Cardiac fibroblast (primary cell): ENCODE results near the gene HIBCH.
"Not testable (repeated sequence)": the region's sequence is repeated elsewhere in the genome, so short reads cannot be mapped to it uniquely, and the experiment has no call there.

Experiments
- DNase-seq, 2 donors: peaks; one replicate each; pipeline versions ENCODE4 v3.0.0 to v3.0.0-alpha.2; 2010; ENCODE audit warnings: low read depth in 2 of 2
- H3K4me3 ChIP-seq, 2 donors: replicated peaks in 1 of 2; 1 replicate in 1 of 2; 2 replicates in 1 of 2; pipeline ENCODE4 v1.5.1; 2011; ENCODE audit warnings: low read depth in 2 of 2, low read length in 2 of 2, mild to moderate bottlenecking in 2 of 2, moderate library complexity in 1 of 2
- CTCF ChIP-seq: IDR thresholded peaks from one replicate; pipeline ENCODE4 v1.5.1; 2011; ENCODE audit warnings: low read depth, mild to moderate bottlenecking, low read length, inconsistent platforms

Gene HIBCH

GRCh38 chr2:190342611-190343010, 23.0 kb upstream of the HIBCH start:
- DNase-seq = no peak
- no peak for TF ChIP-seq CTCF
- H3K4me3 ChIP-seq = no peak overlapping the region

GRCh38 chr2:190340369-190340768, 20.7 kb upstream of the HIBCH start:
- no peak for TF ChIP-seq CTCF
- no peak overlapping the region for H3K4me3 ChIP-seq

GRCh38 chr2:190339394-190339793, 19.8 kb upstream of the HIBCH start:
- TF ChIP-seq CTCF = no peak
- no peak for DNase-seq
- no peak overlapping the region for H3K4me3 ChIP-seq

More at GRCh38 chr2:190340369-190340768, 20.7 kb upstream of the HIBCH start:
- peak in 1 of 2 donors; percentile 52 for DNase-seq

- TF ChIP-seq CTCF = no peak
- no peak for DNase-seq
- no peak overlapping the region for H3K4me3 ChIP-seq
Observed at GRCh38 chr2:190338453-190338852, 18.8 kb upstream of the HIBCH start.

- DNase-seq = no peak
- TF ChIP-seq CTCF = no peak
- H3K4me3 ChIP-seq = no peak overlapping the region
Observed at GRCh38 chr2:190336420-190336819, 16.8 kb upstream of the HIBCH start.

GRCh38 chr2:190335584-190335983, 16.0 kb upstream of the HIBCH start:
- DNase-seq = not testable (repeated sequence)

GRCh38 chr2:190335225-190335559, 15.6 kb upstream of the HIBCH start:
- no peak for TF ChIP-seq CTCF
- no peak for DNase-seq
- no peak overlapping the region for H3K4me3 ChIP-seq

More at GRCh38 chr2:190335584-190335983, 16.0 kb upstream of the HIBCH start:
- not testable (repeated sequence) for H3K4me3 ChIP-seq
